Measurements from ENCODE around the gene MTHFD2L. TPM values are rescaled to one million over a fixed set of nuclear protein-coding genes. Genes with fewer than 3 reads are reported as not detected.

Gene MTHFD2L
- total RNA-seq, 1 experiment from 2014 or later: 11.6 TPM

DNA sequence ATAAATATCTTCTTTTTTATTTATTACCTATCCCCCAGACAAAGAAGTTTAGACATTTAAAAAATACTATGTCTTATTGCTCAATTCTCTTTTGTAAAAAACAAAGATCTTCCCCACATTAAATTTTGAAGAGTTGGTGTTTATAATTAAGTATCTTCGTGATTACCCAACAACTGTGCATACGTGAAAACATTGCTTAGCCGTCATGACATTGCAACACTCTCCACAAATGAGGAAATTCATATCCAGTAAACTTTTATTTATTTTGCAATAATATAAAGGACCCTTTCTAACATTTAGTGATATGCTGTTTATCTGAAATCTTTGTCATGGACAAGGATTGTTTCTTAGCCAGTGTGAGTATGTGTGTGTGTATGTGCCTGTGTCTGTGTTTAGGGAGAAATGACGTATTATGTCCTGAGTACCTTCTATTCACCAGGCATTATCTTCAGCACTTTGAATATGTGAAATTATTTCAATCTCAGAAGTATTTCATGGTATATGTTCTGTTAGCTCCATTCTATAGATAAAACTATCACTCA is 180.9 kb downstream of the MTHFD2L start:
- H4K91ac ChIP-seq (ENCODE audit: insufficient read length, low read depth, low read length): no peak overlapping the region
- no peaks in the 10 kb centered on the region for H3K27me3 ChIP-seq (ENCODE audit: insufficient read depth, low read length)
- no peak overlapping the region for H3K4me2 ChIP-seq (ENCODE audit: insufficient read depth, insufficient read length, low read length)
- no peaks in the 10 kb centered on the region for H3K4me1 ChIP-seq (ENCODE audit: insufficient read depth, low read length)
- Mint-ChIP-seq H3K9me3 (peaks cover 28 to 38% of the 10 kb centered on the region in 2 experiments), H3K36me3 (ENCODE audit: insufficient read depth in 1 of 3, low read depth in 3 of 3) (peaks cover 9 to 34% (median 12%) of the 10 kb centered on the region in 3 experiments), H3K27me3 (ENCODE audit: low read depth) (no peaks in the 10 kb centered on the region), H3K4me3 (no peak overlapping the region), H3K4me1 (0 out of 4 replicates have a peak, but pooled peaks cover 0 to 2% of the 10 kb centered on the region in 2 experiments), H3K27ac (no peak overlapping the region)
- H2BK120ac ChIP-seq (ENCODE audit: low read depth, low read length, poor library complexity, severe bottlenecking): no peak overlapping the region
- no peaks in the 10 kb centered on the region for H3K79me2 ChIP-seq (ENCODE audit: insufficient read depth, low read length)
- no peak overlapping the region for H2AK5ac ChIP-seq (ENCODE audit: insufficient read length, low read length)
- H2BK12ac ChIP-seq (ENCODE audit: insufficient read length, low read depth, low read length): no peak overlapping the region
- no peak overlapping the region for H2BK5ac ChIP-seq (ENCODE audit: insufficient read length, low read length)
- H3K9me3 ChIP-seq (ENCODE audit: control insufficient read depth, low read depth, low read length): peaks cover 4% of the 10 kb centered on the region
- no peak overlapping the region for H2AFZ ChIP-seq (ENCODE audit: low read length)
- H4K20me1 ChIP-seq (ENCODE audit: control insufficient read depth, insufficient read depth, insufficient read length): no peaks in the 10 kb centered on the region
- WGBS (ENCODE audit: extremely low coverage, insufficient read length, low lambda C conversion rate): no CpG with 5 or more reads among the region's 4 CpGs
- H3K23me2 ChIP-seq (ENCODE audit: insufficient read length, low read depth, low read length, poor library complexity, severe bottlenecking): no peaks in the 10 kb centered on the region
- H2BK20ac ChIP-seq (ENCODE audit: low read depth, low read length, poor library complexity, severe bottlenecking): no peak overlapping the region
- no peak for DNase-seq
- no peak overlapping the region for H4K8ac ChIP-seq (replicated peaks; ENCODE audit: insufficient read length, low read depth, low read length)
- H4K5ac ChIP-seq (ENCODE audit: insufficient read length, low read depth, low read length): no peak overlapping the region
- no peak overlapping the region for H2BK15ac ChIP-seq (ENCODE audit: low read depth, low read length)
- H3K79me1 ChIP-seq (ENCODE audit: insufficient read depth, low read depth, low read length, poor library complexity, severe bottlenecking): no peaks in the 10 kb centered on the region
- no peak overlapping the region for H3K56ac ChIP-seq (ENCODE audit: insufficient read length, low read depth, low read length)
- H3K27ac ChIP-seq (ENCODE audit: insufficient read length, low read depth, low read length): no peak overlapping the region
- H3K14ac ChIP-seq (ENCODE audit: insufficient read depth, low read length): no peak overlapping the region
- no peak for TF ChIP-seq CTCF (conservative IDR thresholded peaks at IDR 0.05)
- H3K4ac ChIP-seq (ENCODE audit: low read depth, low read length): no peak overlapping the region
- no peak overlapping the region for H3K18ac ChIP-seq (ENCODE audit: insufficient read length, low read depth, low read length)
- no peak overlapping the region for H3K9ac ChIP-seq (ENCODE audit: extremely low read depth, insufficient read length, low read length)
- no peak overlapping the region for H3T11ph ChIP-seq (ENCODE audit: low read length)
- H3K23ac ChIP-seq (ENCODE audit: insufficient read length, low read depth, low read length): no peak overlapping the region

All from H9 (cell line).